HUES6 (cell line): Measurements from ENCODE around the gene HMSD.

Experiments used
- H3K27ac ChIP-seq: 2 replicates; pipeline ENCODE4 v1.7.0; 2013; ENCODE audit warnings: low read depth, mild to moderate bottlenecking, low read length, inconsistent platforms
- H3K27me3 ChIP-seq: 2 replicates; pipeline ENCODE4 v1.6.1; 2013; ENCODE audit warnings: low read length; ENCODE audit not compliant: control insufficient read depth, insufficient read depth
- H3K36me3 ChIP-seq: 2 replicates; pipeline ENCODE4 v1.6.1; 2013; ENCODE audit warnings: low read length; ENCODE audit not compliant: control insufficient read depth, insufficient read depth
- H3K4me1 ChIP-seq: 2 replicates; pipeline ENCODE4 v1.6.1; 2013; ENCODE audit warnings: low read length; ENCODE audit not compliant: control insufficient read depth, insufficient read depth
- H3K4me3 ChIP-seq: 2 replicates; pipeline ENCODE4 v1.5.1; 2013; ENCODE audit warnings: low read depth, low read length
- H3K9ac ChIP-seq: one replicate; pipeline ENCODE4 v1.6.1; 2013; ENCODE audit warnings: mild to moderate bottlenecking, low read length
- H3K9me3 ChIP-seq: 2 replicates; pipeline ENCODE4 v1.6.1; 2013; ENCODE audit warnings: low read depth, low read length; ENCODE audit not compliant: control insufficient read depth, insufficient read depth

Gene HMSD

DNA sequence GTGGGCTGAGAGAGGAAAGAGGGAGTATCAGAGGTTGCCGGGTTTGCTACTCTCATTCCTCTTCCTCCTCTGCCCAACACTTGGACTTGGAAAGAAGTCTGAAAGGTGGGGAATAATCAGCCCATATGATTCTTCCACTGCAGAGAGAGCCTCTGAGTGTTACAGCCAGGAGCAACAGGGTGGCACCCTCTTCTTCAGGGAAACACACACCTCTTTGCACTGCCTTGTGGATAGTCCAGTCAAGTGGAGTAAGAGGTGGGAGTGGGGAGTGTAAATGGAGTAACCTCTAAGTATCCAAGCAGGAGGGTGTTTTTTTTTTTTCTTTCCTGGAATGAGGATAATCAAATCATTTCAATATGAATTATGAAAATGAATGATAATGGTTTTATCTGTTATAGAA, 11.8 kb downstream of the HMSD start:
- H3K4me1 ChIP-seq = no peaks in the 10 kb centered on the region
- H3K4me3 ChIP-seq = no peak overlapping the region
- no peaks in the 10 kb centered on the region for H3K9me3 ChIP-seq
- peaks cover 17% of the 10 kb centered on the region for H3K27me3 ChIP-seq
- H3K36me3 ChIP-seq = no peaks in the 10 kb centered on the region
- H3K9ac ChIP-seq = no peak overlapping the region
- no peak overlapping the region for H3K27ac ChIP-seq

- H3K36me3 ChIP-seq = no peaks in the 10 kb centered on the region
- H3K4me1 ChIP-seq = no peaks in the 10 kb centered on the region
- peaks cover 22% of the 10 kb centered on the region for H3K27me3 ChIP-seq
- H3K9me3 ChIP-seq = no peaks in the 10 kb centered on the region
- no peak overlapping the region for H3K4me3 ChIP-seq
- no peak overlapping the region for H3K9ac ChIP-seq
- H3K27ac ChIP-seq = no peak overlapping the region
These were observed 12.4 kb downstream of the HMSD start for GRCh38 chr18:63961435-63961980.

GRCh38 chr18:63962137-63962536, 13.0 kb downstream of the HMSD start:
- no peak overlapping the region for H3K9ac ChIP-seq

DNA sequence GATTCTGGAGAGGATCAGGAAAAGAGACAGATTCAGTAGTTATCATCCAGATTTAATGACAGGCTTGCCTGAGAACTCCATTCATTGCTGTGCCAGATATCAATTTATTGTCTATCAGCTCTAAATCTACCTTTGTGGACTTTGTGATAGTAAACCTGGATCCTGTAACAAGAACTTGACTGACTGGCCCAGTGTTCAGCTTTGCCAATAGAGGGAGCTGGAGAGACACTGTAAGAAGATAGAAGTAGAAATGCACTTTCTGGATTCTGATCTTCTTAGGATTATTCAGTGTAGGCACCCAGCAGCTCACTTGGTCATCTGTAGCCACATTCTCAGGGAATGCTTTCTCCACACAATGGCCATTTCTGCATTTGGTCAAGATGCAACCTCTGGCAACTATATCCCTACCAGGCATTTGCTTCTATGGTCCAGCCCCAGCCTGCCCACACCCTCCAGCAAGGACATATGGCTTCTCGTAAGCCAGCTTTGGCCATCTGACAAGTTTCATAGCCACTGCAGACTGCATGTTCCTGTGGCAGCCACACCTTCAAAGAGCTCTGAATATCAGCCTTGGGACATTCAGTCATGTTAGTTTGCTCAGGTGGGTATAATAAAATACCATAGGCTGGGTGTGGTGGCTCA, 14.6 kb downstream of the HMSD start:
- Histone ChIP-seq H3K36me3 (no peaks in the 10 kb centered on the region), H3K27ac (no peak overlapping the region), H3K4me1 (no peaks in the 10 kb centered on the region), H3K9ac (no peak overlapping the region), H3K27me3 (peaks cover 37% of the 10 kb centered on the region), H3K4me3 (no peak overlapping the region), H3K9me3 (no peaks in the 10 kb centered on the region)

More at GRCh38 chr18:63962137-63962536, 13.0 kb downstream of the HMSD start:
- peaks cover 27% of the 10 kb centered on the region for H3K27me3 ChIP-seq
- no peaks in the 10 kb centered on the region for H3K9me3 ChIP-seq
- no peak overlapping the region for H3K4me3 ChIP-seq
- H3K36me3 ChIP-seq = no peaks in the 10 kb centered on the region
- H3K4me1 ChIP-seq = no peaks in the 10 kb centered on the region
- no peak overlapping the region for H3K27ac ChIP-seq

- Histone ChIP-seq H3K4me3 (no peak overlapping the region), H3K9ac (no peak overlapping the region), H3K27ac (no peak overlapping the region), H3K36me3 (no peaks in the 10 kb centered on the region), H3K9me3 (no peaks in the 10 kb centered on the region), H3K27me3 (peaks cover 40% of the 10 kb centered on the region), H3K4me1 (peaks cover 9% of the 10 kb centered on the region)
These were observed 15.8 kb downstream of the HMSD start for GRCh38 chr18:63964908-63965307.

DNA sequence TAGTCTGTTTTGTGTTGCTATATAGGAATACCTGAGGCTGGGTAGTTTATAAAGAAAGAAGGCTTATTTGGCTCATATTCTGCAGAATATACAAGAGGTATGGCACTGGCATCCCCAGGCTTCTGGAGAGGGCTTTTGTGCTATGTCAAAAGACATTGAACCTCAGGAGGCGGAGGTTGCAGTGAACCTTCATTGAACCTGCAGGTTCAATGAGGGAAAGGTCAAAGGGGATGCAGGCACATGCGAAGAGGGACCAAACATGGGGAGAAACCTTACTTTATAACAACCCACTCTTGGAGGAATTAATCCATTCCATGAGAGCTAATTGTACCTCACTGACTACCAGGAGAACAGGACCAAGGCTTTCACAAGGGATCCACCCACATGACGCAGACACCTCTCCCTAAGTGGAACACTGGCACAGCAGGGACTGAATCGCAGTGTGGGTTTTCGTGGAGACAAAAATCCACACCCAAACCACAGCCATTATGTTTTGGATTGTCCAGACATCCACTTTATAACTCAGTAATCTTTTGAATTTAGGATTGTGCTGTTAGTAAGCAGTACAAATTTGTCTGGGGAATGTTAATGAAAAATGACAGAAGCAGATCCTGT, 16.7 kb downstream of the HMSD start:
- no peak overlapping the region for H3K27ac ChIP-seq
- H3K27me3 ChIP-seq = peaks cover 40% of the 10 kb centered on the region
- no peak overlapping the region for H3K4me3 ChIP-seq
- H3K36me3 ChIP-seq = no peaks in the 10 kb centered on the region
- H3K4me1 ChIP-seq = peaks cover 9% of the 10 kb centered on the region
- H3K9ac ChIP-seq = no peak overlapping the region
- H3K9me3 ChIP-seq = no peaks in the 10 kb centered on the region

GRCh38 chr18:63969942-63970808, 21.1 kb downstream of the HMSD start, which contains the start of gene SERPINB8:
SERPINB8 (plus strand) TSS chr18:63970081; CDS start chr18:63978309, 8,228 bp downstream.
- peak within 1 kb of the TSS; percentile 84 for H3K4me3 ChIP-seq
- peaks cover 15% of the 10 kb centered on the region for H3K4me1 ChIP-seq
- H3K36me3 ChIP-seq = no peaks in the 10 kb centered on the region
- H3K27me3 ChIP-seq = peaks cover 55% of the 10 kb centered on the region
- H3K27ac ChIP-seq = peak within 1 kb of the TSS; percentile 88
- H3K9me3 ChIP-seq = no peaks in the 10 kb centered on the region
- H3K9ac ChIP-seq = peak within 1 kb of the TSS; percentile 84

- Histone ChIP-seq H3K36me3 (no peaks in the 10 kb centered on the region), H3K9ac (peak overlapping the region; percentile 84), H3K9me3 (no peaks in the 10 kb centered on the region), H3K27ac (peak overlapping the region; percentile 59; the same call in 1 of the 2 replicates), H3K4me3 (peak overlapping the region; percentile 84), H3K27me3 (peaks cover 58% of the 10 kb centered on the region), H3K4me1 (peaks cover 15% of the 10 kb centered on the region)
These were observed 21.7 kb downstream of the HMSD start for GRCh38 chr18:63970809-63971205.

- no peaks in the 10 kb centered on the region for H3K36me3 ChIP-seq
- peaks cover 15% of the 10 kb centered on the region for H3K4me1 ChIP-seq
- peak overlapping the region; percentile 84 for H3K9ac ChIP-seq
- peaks cover 59% of the 10 kb centered on the region for H3K27me3 ChIP-seq
- peak overlapping the region; percentile 59; the same call in 1 of the 2 replicates for H3K27ac ChIP-seq
- no peaks in the 10 kb centered on the region for H3K9me3 ChIP-seq
- H3K4me3 ChIP-seq = peak overlapping the region; percentile 84
These were observed 22.4 kb downstream of the HMSD start for GRCh38 chr18:63971320-63972001.

GRCh38 chr18:63972002-63972376, 22.9 kb downstream of the HMSD start:
- Histone ChIP-seq H3K4me1 (peaks cover 15% of the 10 kb centered on the region), H3K27ac (no peak overlapping the region), H3K27me3 (peaks cover 59% of the 10 kb centered on the region), H3K4me3 (no peak overlapping the region), H3K9ac (no peak overlapping the region), H3K9me3 (no peaks in the 10 kb centered on the region), H3K36me3 (no peaks in the 10 kb centered on the region)
